Stimulated activated CD4-positive, alpha-beta T cell treated with anti-CD3 and anti-CD28 coated beads, TNF-alpha, amount 100 ng/mL, for 24 hours (primary cell): Measurements from ENCODE around the gene ADPRM.
"Not testable (repeated sequence)": the region's sequence is repeated elsewhere in the genome, so short reads cannot be mapped to it uniquely, and the experiment has no call there.

Experiments
- DNase-seq, 3 experiments: peaks; one replicate each; pipeline ENCODE4 v3.0.0-alpha.2; 2020; ENCODE audit warnings: low read depth in 3 of 3

ADPRM gene

GRCh38 chr17:10699856-10700255 lies 2.5 kb downstream of the ADPRM start:
- DNase-seq: no peak

GRCh38 chr17:10702574-10702973 lies 5.2 kb downstream of the ADPRM start:
- no peak for DNase-seq

GRCh38 chr17:10705727-10706126 lies 8.3 kb downstream of the ADPRM start:
- DNase-seq: no peak

GRCh38 chr17:10713318-10713717 lies 15.9 kb downstream of the ADPRM start:
- no peak for DNase-seq

GRCh38 chr17:10716218-10716617 lies 18.8 kb downstream of the ADPRM start:
- no peak for DNase-seq

GRCh38 chr17:10718547-10718946 lies 21.2 kb downstream of the ADPRM start:
- no peak for DNase-seq

GRCh38 chr17:10724546-10725195 lies 27.3 kb downstream of the ADPRM start:
- no peak for DNase-seq

- DNase-seq: no peak
These were observed 27.9 kb downstream of the ADPRM start for GRCh38 chr17:10725262-10725661.

- no peak for DNase-seq
These were observed 28.8 kb downstream of the ADPRM start for GRCh38 chr17:10726196-10726595.

GRCh38 chr17:10727192-10727591 lies 29.8 kb downstream of the ADPRM start:
- DNase-seq: no peak

GRCh38 chr17:10728331-10728892 lies 31.0 kb downstream of the ADPRM start:
- DNase-seq: no peak

GRCh38 chr17:10729334-10730193 lies 32.2 kb downstream of the ADPRM start, which contains the start of gene TMEM220:
TSS of gene TMEM220 (minus strand) at chr17:10730023. CDS start at chr17:10729851, 172 bp downstream.
- DNase-seq: peak in 2 of 3 experiments; percentile 11 to 35

- DNase-seq: peak in 1 of 3 experiments; percentile 7
These were observed 32.9 kb downstream of the ADPRM start for GRCh38 chr17:10730247-10730646.

GRCh38 chr17:10731408-10731879 lies 34.0 kb downstream of the ADPRM start:
- DNase-seq: no peak

GRCh38 chr17:10732121-10732520 lies 34.7 kb downstream of the ADPRM start:
- DNase-seq: not testable (repeated sequence)

- no peak for DNase-seq
These were observed 36.3 kb downstream of the ADPRM start for GRCh38 chr17:10733666-10734065.

GRCh38 chr17:10735251-10735650 lies 37.9 kb downstream of the ADPRM start:
- DNase-seq: no peak

GRCh38 chr17:10735821-10736220 lies 38.4 kb downstream of the ADPRM start:
- no peak for DNase-seq

- peak in 1 of 3 experiments; percentile 26 for DNase-seq
These were observed 39.8 kb downstream of the ADPRM start for GRCh38 chr17:10737168-10737622.

- DNase-seq: no peak
These were observed 40.3 kb downstream of the ADPRM start for GRCh38 chr17:10737736-10738135.

GRCh38 chr17:10738521-10739258 lies 41.3 kb downstream of the ADPRM start:
- no peak for DNase-seq

- DNase-seq: no peak
These were observed 42.0 kb downstream of the ADPRM start for GRCh38 chr17:10739386-10739785.
